ENCODE results near the gene CBX4. TPM values are rescaled to one million over a fixed set of nuclear protein-coding genes. Genes with fewer than 3 reads are reported as not detected.
"Not testable (repeated sequence)": the region's sequence is repeated elsewhere in the genome, so short reads cannot be mapped to it uniquely, and the experiment has no call there.

The CBX4 gene
- total and polyA plus RNA-seq, 12 donors = 9.4 to 38.2 (median 24.6) TPM

DNA sequence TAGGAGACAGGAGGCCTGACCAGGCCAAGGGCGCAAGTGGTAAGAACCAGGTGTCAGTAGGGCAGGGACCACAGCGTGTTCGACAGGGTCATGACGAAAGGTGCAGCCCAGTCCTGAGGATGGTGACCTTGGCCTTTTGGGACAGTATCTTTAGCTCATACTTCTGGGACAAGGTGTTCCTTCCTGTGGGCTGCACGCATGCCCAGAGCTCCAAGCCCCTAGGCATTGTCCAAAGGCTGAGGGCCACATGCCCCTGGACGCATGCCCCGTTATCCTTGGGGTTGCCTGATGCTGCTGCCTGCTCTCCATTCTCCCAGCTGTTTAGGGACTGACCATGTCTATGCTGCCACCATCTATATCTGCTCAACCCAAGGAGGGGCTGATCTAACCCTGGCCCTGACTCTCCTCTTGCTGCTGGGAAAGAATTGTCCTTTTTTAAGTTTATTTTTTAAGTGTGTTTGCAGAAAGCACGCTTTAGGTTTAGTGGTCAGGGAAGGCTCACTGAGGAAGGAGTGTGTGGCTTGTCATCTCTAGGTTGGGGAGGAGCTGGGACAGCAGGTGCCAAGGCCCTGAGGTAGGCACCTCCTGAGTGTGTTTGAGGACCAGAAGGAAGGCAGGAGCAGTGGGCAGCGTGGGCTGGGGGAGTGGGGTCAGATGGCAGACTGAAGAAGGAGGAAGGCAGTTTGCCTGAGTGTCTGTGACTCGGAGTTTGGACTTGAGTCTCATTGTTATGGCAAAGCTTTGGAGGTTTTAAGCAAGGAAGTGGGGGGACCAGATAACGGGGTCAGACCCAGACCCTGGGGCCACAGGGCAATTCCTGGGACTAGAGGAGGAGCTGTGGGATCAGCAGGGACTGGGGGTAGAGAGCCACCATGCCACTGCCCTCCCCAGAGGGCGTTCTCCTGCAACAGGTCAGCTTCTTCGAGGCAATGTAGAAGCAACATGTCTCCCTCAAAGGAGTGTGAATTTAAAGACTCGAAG lies 15.1 kb upstream of the CBX4 start:
- intact Hi-C loops (cut with DNase I) = loop anchor here in 1 of 10 donors (10.0 kb wide), 1 partner anchor 50 kb away; no protein-coding TSS in a partner anchor
- 79 to 87% methylated on average over 14 of the region's 14 CpGs for WGBS, 2 donors
- no peak for ATAC-seq
- H3K27me3 ChIP-seq = peaks cover 0 to 24% (median 16%) of the 10 kb centered on the region in 7 donors
- H3K9me3 ChIP-seq = no peaks in the 10 kb centered on the region
- DNase-seq = no peak
- H3K36me3 ChIP-seq = no peaks in the 10 kb centered on the region
- no peak overlapping the region for H3K27ac ChIP-seq
- H3K4me1 ChIP-seq = peaks cover 0 to 12% (median 0%) of the 10 kb centered on the region in 9 donors
- no peak overlapping the region for H3K4me3 ChIP-seq
- TF ChIP-seq, protein P1, sequence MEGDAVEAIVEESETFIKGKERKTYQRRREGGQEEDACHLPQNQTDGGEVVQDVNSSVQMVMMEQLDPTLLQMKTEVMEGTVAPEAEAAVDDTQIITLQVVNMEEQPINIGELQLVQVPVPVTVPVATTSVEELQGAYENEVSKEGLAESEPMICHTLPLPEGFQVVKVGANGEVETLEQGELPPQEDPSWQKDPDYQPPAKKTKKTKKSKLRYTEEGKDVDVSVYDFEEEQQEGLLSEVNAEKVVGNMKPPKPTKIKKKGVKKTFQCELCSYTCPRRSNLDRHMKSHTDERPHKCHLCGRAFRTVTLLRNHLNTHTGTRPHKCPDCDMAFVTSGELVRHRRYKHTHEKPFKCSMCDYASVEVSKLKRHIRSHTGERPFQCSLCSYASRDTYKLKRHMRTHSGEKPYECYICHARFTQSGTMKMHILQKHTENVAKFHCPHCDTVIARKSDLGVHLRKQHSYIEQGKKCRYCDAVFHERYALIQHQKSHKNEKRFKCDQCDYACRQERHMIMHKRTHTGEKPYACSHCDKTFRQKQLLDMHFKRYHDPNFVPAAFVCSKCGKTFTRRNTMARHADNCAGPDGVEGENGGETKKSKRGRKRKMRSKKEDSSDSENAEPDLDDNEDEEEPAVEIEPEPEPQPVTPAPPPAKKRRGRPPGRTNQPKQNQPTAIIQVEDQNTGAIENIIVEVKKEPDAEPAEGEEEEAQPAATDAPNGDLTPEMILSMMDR (IDR thresholded peaks at IDR 0.05) = no peak

DNA sequence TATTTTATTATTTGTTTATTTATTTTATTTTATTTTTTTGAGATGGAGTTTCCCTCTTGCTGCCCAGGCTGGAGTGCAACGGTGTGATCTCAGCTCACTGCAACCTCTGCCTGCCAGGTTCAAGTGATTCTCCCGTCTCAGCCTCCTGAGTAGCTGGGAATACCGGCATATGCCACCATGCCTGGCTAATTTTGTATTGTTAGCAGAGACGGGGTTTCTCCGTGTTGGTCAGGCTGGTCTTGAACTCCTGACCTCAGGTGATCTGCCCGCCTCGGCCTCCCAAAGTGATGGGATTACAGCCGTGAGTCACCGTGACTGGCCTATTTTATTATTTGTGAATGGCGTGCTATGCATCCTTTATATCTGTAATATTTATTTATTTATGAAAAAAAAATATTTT lies 13.9 kb upstream of the CBX4 start:
- H3K4me1 ChIP-seq = peaks cover 0 to 12% (median 0%) of the 10 kb centered on the region in 9 donors
- intact Hi-C loops (cut with DNase I) = loop anchor here in 1 of 10 donors (10.0 kb wide), 1 partner anchor 52 kb away; no protein-coding TSS in a partner anchor
- not testable (repeated sequence) for DNase-seq, H3K9me3 ChIP-seq, ATAC-seq, H3K36me3 ChIP-seq
- WGBS, 2 donors = 92 to 97% methylated on average over 10 of the region's 10 CpGs
- peak overlapping the region in 3 of 10 donors; percentile 23 to 40 (median 29) for H3K4me3 ChIP-seq
- H3K27me3 ChIP-seq = peaks cover 0 to 13% (median 9%) of the 10 kb centered on the region in 7 donors
- H3K27ac ChIP-seq = peak overlapping the region in 3 of 10 donors; percentile 22 to 74 (median 31)

DNA sequence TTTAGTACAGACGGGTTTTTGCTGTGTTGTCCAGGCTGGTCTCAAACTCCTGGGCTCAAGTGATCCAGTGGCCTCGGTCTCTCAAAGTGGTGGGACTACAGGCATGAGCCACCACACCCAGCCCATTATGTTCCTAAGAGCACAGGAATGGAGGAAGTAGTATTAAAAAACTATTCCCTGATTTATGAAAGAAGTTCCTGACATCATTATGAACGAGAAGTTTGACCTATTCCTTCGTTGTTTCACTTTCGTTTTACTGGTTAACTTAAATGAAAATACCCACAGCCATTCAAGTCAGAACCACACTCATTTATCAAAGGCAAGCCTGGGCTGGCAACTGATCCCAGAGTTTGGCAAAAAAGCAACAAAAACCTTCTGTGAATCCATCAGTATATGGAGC lies 13.5 kb upstream of the CBX4 start:
- TF ChIP-seq, protein P1 (IDR thresholded peaks at IDR 0.05) = no peak
- intact Hi-C loops (cut with DNase I) = loop anchor here in 1 of 10 donors (10.0 kb wide), 1 partner anchor 52 kb away; no protein-coding TSS in a partner anchor
- H3K4me3 ChIP-seq = peak overlapping the region in 5 of 10 donors; percentile 8 to 40 (median 24)
- no peaks in the 10 kb centered on the region for H3K36me3 ChIP-seq
- DNase-seq (no peak), ATAC-seq (peak in 4 of 8 donors; percentile 43 to 55 (median 51))
- peaks cover 0 to 17% (median 9%) of the 10 kb centered on the region in 7 donors for H3K27me3 ChIP-seq
- peaks cover 0 to 12% (median 0%) of the 10 kb centered on the region in 9 donors for H3K4me1 ChIP-seq
- peak overlapping the region in 3 of 10 donors; percentile 22 to 74 (median 31) for H3K27ac ChIP-seq
- H3K9me3 ChIP-seq = no peaks in the 10 kb centered on the region
- WGBS, 2 donors = 36 to 58% methylated on average over 5 of the region's 5 CpGs

DNA sequence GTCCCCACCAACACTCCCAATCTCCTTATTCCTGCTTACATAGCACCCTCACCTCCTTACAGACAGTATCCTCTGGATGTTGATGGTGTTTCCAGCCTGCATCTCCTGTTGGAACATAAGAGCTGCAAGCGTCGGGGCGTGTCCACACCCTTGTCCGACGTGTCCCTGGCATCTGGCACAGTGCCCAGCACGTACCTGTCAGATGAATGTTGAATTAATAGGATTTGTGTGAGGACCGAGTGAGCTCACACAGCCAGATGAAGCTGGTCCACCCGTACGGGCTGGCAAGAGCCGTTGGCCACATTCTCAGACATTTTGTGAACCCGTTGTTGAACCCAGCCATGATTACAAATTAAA lies 12.2 kb upstream of the CBX4 start:
- Histone ChIP-seq H3K9me3 (no peaks in the 10 kb centered on the region), H3K27ac (no peak overlapping the region), H3K27me3 (peaks cover 0 to 24% (median 0%) of the 10 kb centered on the region in 7 donors), H3K4me3 (no peak overlapping the region), H3K4me1 (peaks cover 0 to 12% (median 0%) of the 10 kb centered on the region in 9 donors), H3K36me3 (no peaks in the 10 kb centered on the region)
- DNase-seq (no peak), ATAC-seq (no peak)
- 79% methylated on average over 11 of the region's 11 CpGs for WGBS, 2 donors
- intact Hi-C loops (cut with DNase I) = loop anchor here in 1 of 10 donors (10.0 kb wide), 1 partner anchor 53 kb away; no protein-coding TSS in a partner anchor
- TF ChIP-seq, protein P1 (IDR thresholded peaks at IDR 0.05) = no peak
